ENCODE results near the gene PPP1R13B.

- TF ChIP-seq GATA3 (IDR thresholded peaks at IDR 0.05; ENCODE audit: low read depth, low read length) (no peak), GATA2 (IDR thresholded peaks at IDR 0.05; ENCODE audit: low read depth, low read length) (no peak)
These were observed 118.7 kb downstream of the PPP1R13B start for GRCh38 chr14:103728721-103729120.

All from SH-SY5Y (cell line).